Stimulated activated CD4-positive, alpha-beta T cell treated with anti-CD3 and anti-CD28 coated beads, Interleukin-4, amount 100 ng/mL, for 4 hours (primary cell): Measurements from ENCODE around the gene MKX.
"Not testable (repeated sequence)": the region's sequence is repeated elsewhere in the genome, so short reads cannot be mapped to it uniquely, and the experiment has no call there.

Experiments
- DNase-seq, 2 experiments: peaks; one replicate each; pipeline ENCODE4 v3.0.0-alpha.2; 2020

Gene MKX

GRCh38 chr10:27687743-27688142 is 57.9 kb downstream of the MKX start:
- DNase-seq, result no peak

GRCh38 chr10:27687326-27687725 is 58.3 kb downstream of the MKX start:
- DNase-seq, result no peak

GRCh38 chr10:27685681-27686080 is 59.9 kb downstream of the MKX start:
- no peak for DNase-seq

GRCh38 chr10:27683226-27683625 is 62.4 kb downstream of the MKX start:
- DNase-seq, result no peak

GRCh38 chr10:27681795-27682194 is 63.8 kb downstream of the MKX start:
- not testable (repeated sequence) for DNase-seq

GRCh38 chr10:27680691-27681605 is 64.7 kb downstream of the MKX start:
- DNase-seq, result no peak

- DNase-seq, result no peak
These were observed 65.5 kb downstream of the MKX start for GRCh38 chr10:27680006-27680557.

- DNase-seq, result no peak
These were observed 66.2 kb downstream of the MKX start for GRCh38 chr10:27679369-27679912.

- DNase-seq, result no peak
These were observed 67.5 kb downstream of the MKX start for GRCh38 chr10:27678166-27678565.

- no peak for DNase-seq
These were observed 72.6 kb downstream of the MKX start for GRCh38 chr10:27673065-27673464.

GRCh38 chr10:27671821-27672220 is 73.8 kb downstream of the MKX start:
- DNase-seq, result no peak

- DNase-seq, result no peak
These were observed 81.2 kb downstream of the MKX start for GRCh38 chr10:27664461-27664860.

GRCh38 chr10:27663621-27664020 is 82.0 kb downstream of the MKX start:
- DNase-seq, result no peak

- no peak for DNase-seq
These were observed 83.9 kb downstream of the MKX start for GRCh38 chr10:27661514-27662286.

GRCh38 chr10:27660711-27661110 is 84.9 kb downstream of the MKX start:
- DNase-seq, result no peak

- DNase-seq, result no peak
These were observed 85.4 kb downstream of the MKX start for GRCh38 chr10:27660268-27660667.

- DNase-seq, result no peak
These were observed 85.8 kb downstream of the MKX start for GRCh38 chr10:27659786-27660185.

GRCh38 chr10:27658788-27659187 is 86.8 kb downstream of the MKX start:
- DNase-seq, result no peak

GRCh38 chr10:27655296-27655695 is 90.3 kb downstream of the MKX start:
- DNase-seq, result no peak

- no peak for DNase-seq
These were observed 91.3 kb downstream of the MKX start for GRCh38 chr10:27654284-27654683.

GRCh38 chr10:27646604-27647175 is 98.9 kb downstream of the MKX start:
- DNase-seq, result no peak

GRCh38 chr10:27646194-27646593 is 99.4 kb downstream of the MKX start:
- no peak for DNase-seq

GRCh38 chr10:27644307-27644939 is 101.2 kb downstream of the MKX start:
- no peak for DNase-seq
